Prostate gland (tissue), 2 donors: Measurements from ENCODE around the gene CCDC102B.

Experiments
- POLR2A ChIP-seq: fragments of 450-650 bp; IDR thresholded peaks from one replicate; pipeline ENCODE4 v1.6.1; 2016; ENCODE audit warnings: antibody characterized with exemption, mild to moderate bottlenecking
- TF ChIP-seq, protein P1 (sequence below), 4 experiments: fragments of 200-600 bp in 2 of 4; fragments of 450-650 bp in 2 of 4; sonication (generic) in 2 of 4; IDR thresholded peaks; 1 replicate in 3 of 4; 2 replicates in 1 of 4; pipeline ENCODE4 v1.5.1; 2016 to 2019; ENCODE audit warnings: antibody characterized with exemption in 4 of 4, mild to moderate bottlenecking in 2 of 4, moderate library complexity in 2 of 4

DNA sequence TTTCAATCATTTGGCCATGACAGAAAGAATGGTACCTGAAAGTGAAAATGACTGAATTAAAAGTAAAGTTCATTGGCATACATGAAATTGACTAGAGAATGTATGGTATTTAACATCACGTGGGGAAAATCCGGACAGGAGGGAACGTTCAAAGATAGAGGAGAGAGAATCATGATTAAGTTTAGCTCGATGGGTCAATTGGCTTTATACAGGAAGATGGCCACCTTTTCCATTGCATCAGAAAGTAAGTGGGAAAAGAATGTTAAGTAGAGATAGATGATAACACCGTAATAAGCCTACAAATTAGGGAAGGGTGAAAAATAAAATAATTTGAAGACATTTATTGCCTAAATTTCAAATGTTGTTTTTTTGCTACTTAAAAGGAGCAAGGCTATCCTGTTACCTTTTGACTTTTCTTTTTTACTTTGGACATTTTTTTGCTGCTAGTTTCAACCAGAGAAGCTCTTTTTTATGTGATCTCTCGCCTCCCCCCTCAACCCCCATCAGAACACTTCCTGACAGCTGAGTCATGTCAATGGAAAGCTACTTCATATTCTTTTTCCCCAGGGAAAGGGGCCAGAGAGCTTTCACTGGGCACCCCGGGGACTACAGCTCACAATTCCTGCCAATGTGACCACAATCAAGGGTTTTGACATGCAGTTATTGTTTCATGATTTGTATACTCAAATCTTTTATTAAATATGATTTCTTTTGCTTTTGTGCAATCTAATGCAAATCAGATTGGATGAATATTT is 767 bp upstream of the CCDC102B start:
- TF ChIP-seq, protein P1, sequence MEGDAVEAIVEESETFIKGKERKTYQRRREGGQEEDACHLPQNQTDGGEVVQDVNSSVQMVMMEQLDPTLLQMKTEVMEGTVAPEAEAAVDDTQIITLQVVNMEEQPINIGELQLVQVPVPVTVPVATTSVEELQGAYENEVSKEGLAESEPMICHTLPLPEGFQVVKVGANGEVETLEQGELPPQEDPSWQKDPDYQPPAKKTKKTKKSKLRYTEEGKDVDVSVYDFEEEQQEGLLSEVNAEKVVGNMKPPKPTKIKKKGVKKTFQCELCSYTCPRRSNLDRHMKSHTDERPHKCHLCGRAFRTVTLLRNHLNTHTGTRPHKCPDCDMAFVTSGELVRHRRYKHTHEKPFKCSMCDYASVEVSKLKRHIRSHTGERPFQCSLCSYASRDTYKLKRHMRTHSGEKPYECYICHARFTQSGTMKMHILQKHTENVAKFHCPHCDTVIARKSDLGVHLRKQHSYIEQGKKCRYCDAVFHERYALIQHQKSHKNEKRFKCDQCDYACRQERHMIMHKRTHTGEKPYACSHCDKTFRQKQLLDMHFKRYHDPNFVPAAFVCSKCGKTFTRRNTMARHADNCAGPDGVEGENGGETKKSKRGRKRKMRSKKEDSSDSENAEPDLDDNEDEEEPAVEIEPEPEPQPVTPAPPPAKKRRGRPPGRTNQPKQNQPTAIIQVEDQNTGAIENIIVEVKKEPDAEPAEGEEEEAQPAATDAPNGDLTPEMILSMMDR (IDR thresholded peaks at IDR 0.05): no peak
- TF ChIP-seq POLR2A: no peak
